Fibroblast of skin of right biceps (primary cell): ENCODE data around the gene MC1R.

Source experiments
- DNase-seq: peaks from one replicate; pipeline ENCODE4 v3.0.0-alpha.2; 2013

Gene MC1R

DNA sequence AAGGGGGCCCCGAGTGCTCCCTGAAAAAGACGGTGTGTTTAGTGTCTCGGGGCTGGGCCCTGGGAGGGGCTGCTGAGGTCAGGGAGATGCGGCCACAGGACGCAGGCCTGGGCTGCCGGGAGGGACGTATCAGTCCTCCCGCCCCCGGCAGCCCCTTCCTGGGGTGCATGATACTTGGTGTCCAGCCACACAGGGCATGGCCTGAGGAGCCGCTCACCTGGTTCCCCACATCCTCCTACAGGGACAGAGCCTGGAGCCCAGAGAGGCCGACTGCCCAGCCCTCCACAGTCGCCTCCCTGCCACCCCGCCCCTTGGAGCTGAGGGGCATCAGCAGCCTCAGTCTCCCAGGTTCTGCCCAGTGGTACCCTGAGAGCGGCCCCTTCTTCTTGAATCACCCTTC, 17.8 kb downstream of the MC1R start:
- no peak for DNase-seq

DNA sequence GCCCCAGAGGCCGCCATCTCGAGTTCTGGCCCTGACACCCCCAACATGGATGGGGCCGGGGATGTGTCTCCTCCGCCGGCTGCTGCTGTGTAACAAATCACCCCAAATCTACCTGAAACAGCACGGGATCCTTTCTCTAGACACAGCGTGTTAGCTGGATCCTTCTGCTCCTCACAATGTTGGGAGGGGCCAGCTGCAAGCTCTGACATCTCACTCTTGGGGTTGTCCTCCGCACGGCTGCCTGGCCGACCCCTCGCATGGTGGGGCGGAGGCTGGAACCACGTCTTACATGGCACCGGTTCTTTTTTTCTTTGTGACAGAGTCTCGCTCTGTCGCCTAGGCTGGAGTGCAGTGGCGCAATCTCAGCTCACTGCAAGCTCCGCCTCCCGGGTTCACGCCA, 18.3 kb downstream of the MC1R start:
- no peak for DNase-seq

- DNase-seq = no peak
Measured at GRCh38 chr16:89938175-89938885, 19.7 kb downstream of the MC1R start.

DNA sequence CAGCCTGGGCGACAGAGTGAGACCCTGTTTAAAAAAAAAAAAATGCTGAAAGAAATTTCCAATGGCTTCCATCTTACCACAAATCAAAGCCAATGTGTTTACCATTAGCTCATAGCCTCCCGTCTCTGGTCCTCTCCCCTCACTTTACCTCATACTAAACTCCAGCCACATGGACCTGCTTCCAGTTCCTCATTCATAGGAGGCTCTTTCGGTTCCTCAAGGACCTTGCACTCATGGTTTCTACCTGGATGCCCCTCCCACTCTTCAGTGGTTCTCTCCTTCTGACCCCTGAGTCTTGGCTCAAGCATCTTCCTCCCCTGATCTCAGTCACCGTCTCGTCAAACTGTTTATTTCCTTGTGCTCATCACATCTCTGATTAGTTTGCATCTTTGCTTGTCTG, 26.1 kb downstream of the MC1R start:
- DNase-seq = no peak

DNA sequence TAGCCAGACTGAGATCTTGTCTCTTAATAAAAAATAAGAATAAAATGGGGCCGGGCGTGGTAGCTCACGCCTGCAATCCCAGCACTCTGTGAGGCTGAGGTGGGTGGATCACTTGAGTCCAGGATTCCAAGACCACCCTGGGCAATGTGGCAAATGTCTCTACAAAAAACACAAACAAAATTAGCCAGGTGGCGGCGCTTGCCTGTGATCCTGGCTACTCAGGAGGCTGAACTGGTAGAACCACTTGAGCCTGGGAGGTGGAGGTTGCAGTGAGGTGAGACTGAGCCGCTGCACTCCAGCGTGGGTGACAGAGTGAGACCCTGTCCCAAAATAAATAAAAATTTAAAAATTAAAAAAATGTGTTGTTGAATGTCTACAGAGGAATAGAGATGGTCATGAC, 27.0 kb downstream of the MC1R start:
- DNase-seq = no peak

GRCh38 chr16:89946515-89946914, 27.9 kb downstream of the MC1R start:
- no peak for DNase-seq

DNA sequence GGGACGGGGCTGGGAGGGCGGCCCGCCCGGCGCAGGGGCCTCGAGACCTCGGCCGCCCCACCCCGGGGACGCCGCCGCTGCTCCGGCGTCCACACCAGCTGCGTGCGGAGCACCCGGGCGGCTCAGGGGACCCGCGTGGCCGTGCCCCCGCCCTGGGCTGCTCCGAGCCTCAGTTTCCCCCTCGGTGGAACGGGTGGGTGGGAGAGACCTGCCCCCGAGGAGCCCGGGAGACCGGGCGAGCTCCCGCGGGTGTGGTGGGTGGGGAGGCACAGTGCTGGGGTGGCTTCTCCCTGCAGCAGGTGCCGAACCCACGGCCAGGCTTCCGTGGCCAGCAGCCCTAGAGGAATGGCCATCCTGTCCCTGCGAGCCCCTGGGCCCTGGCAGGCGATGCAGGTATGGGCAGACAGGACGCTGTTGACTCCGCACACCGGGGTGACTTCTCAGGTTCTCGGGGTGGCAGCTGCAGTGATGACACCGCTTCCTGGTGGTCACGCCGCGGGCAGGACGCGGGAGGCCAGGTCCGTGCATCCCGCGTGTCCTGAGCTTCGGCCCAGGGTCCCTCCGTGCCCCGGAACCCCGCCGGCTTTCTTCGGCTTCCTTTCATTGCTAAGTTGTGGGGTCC, 30.6 kb downstream of the MC1R start:
- DNase-seq = no peak

DNA sequence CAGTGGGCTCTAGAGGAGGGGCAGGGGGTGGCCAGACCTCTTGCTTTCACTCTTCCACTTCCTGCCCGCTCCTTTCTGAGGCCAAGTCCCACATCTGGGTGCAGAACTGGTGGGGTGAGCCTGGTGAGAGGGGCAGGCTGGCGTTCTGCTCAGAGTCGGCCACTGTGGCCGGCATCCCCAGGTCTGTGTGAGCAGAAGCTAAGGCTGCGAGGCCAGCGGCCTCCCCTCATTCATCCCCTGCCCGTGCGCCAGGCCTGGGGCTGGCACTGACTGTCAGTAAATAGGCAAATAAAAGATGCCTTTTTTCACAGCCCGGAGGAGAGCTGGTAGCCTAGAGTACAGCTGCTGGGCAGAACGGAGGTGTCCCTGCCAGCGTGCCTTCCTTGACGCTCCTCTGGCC, 31.1 kb downstream of the MC1R start:
- no peak for DNase-seq

- DNase-seq = no peak
Measured at GRCh38 chr16:89951509-89951908, 32.8 kb downstream of the MC1R start.

GRCh38 chr16:89952049-89952448, 33.4 kb downstream of the MC1R start:
- DNase-seq = no peak

DNA sequence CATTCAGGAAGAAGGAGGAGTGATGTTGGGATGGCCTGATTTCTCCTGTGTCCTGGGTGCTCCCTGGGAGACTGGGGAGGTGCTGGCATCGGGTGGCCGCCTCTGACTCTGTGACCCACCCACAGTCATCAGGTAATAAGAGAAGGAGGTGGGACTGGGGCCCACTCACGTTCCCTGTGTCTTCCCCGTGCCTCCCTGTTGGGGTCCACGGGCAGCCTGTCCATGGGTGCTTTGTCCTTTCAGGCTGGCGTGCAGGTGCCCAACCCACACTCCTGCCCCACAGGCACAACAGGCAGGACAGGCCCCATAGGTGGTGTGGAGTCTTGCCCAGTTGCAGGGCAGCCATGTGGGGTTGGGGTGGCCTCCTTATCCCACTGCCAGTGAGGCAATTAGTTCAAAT, 33.9 kb downstream of the MC1R start:
- no peak for DNase-seq

DNA sequence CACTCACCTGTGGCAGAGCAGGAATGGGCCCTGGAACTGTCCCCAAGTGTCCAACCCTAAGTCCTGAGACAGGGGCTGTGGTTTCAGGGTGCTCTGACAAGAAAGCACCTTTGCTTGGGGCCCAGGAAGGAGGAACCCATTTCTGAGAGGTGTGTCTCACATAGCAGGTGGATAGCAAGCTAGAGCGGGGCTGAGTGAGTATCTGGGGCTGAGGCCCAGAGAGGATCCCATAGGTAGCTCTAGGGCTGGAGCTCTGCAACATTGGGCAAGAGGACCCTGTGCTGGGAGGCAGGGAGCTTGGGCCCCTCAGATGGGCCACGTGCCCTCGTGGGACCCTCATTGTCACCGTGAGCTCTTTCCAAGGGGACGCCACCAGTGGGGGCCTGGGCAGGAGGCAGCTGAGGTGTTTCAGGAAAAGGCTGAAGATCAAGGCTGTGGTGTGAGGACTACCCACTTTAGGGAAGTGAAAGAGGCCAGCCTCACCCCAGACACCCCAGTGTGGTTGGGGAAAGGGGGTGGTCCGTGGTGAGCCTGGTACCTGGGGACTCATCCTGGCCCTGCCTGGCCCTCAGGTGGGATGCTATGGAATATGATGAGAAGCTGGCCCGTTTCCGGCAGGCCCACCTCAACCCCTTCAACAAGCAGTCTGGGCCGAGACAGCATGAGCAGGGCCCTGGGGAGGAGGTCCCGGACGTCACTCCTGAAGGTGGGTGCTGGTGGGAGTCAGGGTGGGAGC, 35.2 kb downstream of the MC1R start:
- no peak for DNase-seq

GRCh38 chr16:89954462-89954861, 35.8 kb downstream of the MC1R start:
- no peak for DNase-seq

DNA sequence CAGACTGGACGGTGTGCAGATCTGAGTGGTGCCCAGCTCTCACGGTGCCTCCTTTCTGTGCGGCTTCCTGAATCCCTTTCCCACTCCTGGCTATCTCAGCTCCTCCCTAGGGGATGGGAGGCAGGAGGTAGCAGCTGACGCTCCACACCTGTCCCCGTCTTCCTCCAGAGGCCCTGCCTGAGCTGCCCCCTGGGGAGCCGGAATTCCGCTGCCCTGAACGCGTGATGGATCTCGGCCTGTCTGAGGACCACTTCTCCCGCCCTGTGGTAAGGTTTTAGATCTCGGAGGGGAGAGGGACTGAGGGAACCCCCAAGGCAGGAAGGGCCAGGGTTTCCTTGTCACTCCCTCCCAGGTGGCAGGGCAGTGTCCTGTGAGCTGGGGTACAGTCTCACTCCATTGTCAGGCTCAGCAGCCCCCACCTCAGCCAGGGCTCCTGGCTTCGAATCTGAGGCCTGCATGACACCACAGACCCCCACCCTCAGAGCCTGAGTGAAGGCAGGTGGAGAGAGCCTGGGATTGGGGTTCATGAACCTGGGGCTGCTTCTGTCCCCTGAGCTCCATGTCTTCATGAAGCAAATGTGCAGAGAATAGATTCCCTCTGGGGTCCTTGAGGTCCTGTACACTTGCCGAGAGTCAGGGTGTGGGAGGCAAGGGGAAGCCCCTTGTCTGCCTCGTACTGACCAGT, 36.5 kb downstream of the MC1R start:
- DNase-seq = no peak

DNA sequence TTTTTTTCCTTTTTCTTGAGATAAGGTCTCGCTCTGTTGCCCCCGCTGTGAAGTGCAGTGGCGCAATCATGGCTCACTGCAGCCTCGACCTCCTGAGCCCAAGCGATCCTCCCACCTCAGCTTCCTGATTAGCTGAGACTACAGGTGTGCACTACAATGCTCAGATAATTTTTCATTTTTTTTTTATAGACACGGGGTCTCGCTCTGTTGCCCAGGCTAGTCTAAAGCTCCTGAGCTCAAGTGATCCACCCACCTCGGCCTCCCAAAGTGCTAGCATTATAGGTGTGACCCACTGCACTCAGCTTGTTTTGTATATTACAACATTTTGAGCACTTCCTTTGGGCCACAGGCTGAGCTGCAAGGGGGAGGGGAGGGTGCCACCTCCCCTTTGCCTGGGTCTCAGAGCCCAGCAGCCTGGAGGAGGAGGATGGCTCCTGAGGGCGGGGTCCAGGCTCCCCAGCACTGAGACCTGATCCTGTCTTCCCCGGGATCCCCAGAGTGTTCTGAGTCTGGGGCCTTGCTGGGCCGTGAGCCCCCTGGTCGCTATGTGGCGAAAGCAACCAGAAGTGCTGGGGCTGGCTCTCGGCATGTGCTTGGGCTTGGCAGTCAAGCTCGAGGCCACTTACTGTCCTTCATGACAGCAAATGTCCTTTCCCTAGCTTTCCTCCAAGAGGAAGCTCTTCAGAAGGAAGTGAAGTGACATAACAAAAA, 38.0 kb downstream of the MC1R start:
- DNase-seq = no peak

DNA sequence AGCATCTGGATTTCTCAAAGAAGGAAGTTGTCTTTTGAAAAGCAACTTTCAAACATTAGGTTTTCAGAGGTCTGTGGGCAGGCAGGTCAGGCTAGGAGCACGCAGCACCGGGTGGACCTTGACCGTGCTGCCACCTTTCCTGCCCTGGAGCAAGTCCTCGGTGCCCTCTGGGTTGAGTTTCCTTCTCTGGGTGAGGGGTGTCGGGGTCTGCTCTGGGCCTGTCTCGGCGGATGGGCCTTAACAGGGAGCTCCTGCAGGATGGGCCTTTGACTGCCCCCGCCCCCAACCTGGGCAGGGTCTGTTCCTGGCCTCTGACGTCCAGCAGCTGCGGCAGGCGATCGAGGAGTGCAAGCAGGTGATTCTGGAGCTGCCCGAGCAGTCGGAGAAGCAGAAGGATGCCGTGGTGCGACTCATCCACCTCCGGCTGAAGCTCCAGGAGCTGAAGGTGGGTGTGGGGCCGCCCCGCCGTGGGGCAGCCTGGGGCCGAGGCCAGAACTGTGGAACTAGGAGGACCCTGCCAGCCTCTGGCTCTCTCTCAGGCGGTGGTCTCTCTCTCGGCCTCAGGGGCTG, 38.6 kb downstream of the MC1R start:
- DNase-seq = no peak

DNA sequence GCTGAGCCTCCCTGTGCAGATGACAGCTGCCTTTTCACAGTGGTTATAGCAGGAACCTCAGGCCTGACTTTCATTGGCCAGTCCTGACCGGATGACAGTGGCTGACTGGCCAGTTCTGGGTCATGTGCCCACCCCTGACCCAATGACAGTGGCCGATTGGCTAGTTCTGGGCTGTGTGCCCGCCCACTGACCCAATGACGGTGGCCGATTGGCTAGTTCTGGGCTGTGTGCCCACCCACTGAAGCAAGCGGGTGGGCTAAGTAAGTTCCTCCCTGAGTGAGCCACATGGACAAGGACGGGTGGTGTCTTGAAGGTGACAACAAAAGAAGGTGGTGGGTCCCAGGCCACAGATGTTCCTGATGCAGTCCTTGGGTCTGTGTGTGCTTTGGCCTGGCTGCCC, 39.4 kb downstream of the MC1R start:
- DNase-seq = peak; percentile 44

DNA sequence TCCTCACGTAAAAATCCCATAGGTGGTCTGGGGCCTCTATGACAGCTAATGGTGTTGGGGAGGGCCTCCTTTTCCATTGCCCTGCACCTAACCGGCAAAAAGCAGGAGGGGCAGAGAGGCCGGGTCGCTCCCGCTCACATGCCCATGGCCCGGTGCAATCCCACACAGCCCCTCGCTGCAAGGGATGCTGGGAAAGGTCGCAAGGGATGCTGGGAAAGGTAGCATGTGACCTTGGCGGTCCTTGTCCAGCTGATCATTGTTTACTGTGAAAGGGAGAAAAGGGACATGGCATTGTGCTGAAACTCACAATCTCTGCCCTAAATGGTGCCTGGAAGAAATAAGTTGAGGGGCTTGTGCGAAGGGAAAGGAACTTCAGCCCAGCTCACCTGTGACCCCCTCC, 39.9 kb downstream of the MC1R start:
- DNase-seq = no peak

DNA sequence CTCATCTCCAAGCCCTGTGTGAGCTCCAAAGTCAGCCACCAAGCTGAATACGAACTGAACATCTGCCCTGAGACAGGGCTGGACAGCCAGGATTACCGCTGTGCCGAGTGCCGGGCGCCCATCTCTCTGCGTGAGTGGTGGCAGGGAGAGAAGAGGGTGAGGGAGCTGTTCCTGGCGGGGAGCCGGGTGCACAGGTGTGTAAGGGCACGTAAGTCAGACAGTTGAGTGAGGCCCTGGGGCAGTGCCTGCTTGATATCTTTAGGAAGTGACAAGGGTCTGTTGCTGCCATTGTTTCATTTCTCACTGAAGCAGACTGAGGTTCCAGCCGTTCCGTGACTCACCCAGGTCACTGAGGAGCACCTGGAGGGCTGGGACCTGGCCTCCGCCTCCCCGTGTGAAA, 42.3 kb downstream of the MC1R start:
- no peak for DNase-seq

DNA sequence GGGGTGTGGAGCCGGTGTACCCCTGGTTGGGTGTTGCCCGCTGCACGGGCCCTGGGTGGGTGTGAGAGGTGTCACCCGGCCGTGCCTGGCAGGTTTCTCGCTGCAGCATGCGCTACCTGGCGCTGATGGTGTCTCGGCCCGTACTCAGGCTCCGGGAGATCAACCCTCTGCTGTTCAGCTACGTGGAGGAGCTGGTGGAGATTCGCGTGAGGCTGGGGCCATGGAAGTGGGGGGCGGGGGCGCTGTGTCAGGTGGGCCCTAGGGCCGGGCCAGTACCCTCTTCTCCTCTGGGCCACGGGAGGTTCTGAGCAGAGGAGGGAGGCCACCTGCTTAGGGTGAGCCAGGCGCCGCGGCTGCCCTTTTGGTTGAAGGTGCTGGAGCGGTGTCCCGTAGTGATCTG, 43.3 kb downstream of the MC1R start:
- DNase-seq = no peak

DNA sequence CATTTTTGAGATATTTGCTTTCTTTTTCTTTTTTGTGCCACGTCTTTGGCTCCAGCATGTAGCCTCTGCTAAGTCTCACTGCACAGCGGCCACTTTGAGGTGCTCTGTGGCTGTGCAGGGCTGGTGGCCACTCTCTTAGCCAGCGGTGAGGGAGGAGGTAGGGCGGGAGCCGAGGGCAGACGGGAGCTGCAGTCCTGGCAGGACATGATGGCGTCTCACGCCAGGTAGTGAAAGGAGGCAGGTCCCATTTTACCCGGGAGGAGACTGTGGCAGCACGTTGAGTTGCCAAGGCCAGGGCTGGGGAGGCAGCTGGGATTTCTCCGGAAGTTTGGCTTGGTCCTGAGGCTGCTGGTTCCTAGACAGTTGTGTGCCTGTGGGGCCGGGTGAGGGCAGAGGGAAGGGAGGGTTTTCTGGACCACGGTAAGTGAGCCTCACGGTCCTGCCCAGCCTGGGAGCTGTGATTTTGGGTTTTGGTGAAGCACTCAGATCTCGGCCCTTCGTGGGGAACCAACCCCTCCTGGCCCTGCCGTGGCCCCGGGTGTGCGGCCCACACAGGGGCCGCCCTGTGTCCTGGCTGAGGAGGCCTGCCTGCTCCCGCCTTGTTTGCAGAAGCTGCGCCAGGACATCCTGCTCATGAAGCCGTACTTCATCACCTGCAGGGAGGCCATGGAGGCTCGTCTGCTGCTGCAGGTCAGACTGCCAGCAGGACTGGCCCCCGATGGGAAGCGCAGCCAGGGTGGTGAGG, 44.3 kb downstream of the MC1R start:
- DNase-seq = no peak

- no peak for DNase-seq
Measured at GRCh38 chr16:89964201-89964600, 45.5 kb downstream of the MC1R start.
